HCT116 (cell line): ENCODE data around the gene COL4A1. TPM values are rescaled to one million over a fixed set of nuclear protein-coding genes. Genes with fewer than 3 reads are reported as not detected.

Experiments used
- ATAC-seq: fragments of 200-7000 bp; cut with Tn5 transposase; 2 replicates; pipeline ENCODE4 v1.9.1; 2020; ENCODE audit warnings: mild to moderate bottlenecking, moderate library complexity
- BruUV-seq: library from RNA; stranded (reverse); fragments of 400-500 nt; replicated peaks from 2 replicates; lab custom pipeline; 2021; lab: Mats Ljungman, UMichigan
- CTCF ChIA-PET: fragments of 300-600 bp; sonication (Branson Sonifier 250); formaldehyde crosslinking; loops from one replicate; lab custom pipeline; 2021; ENCODE audit warnings: antibody characterized with exemption; lab: Charles Lee
- POLR2A ChIA-PET: fragments of 300-600, 350-600 bp; sonication (Branson Sonifier 250); formaldehyde crosslinking; loops from one replicate; lab custom pipeline; 2021; ENCODE audit warnings: antibody characterized with exemption; lab: Charles Lee
- RAD21 ChIA-PET, 2 experiments: fragments of 300-600 bp; sonication (Branson Sonifier 250); formaldehyde crosslinking; loops; one replicate each; lab custom pipeline; 2023; ENCODE audit warnings: low total read pairs in 2 of 2; ENCODE audit not compliant: uncharacterized antibody in 2 of 2, unreplicated experiment in 2 of 2, low non-redundant PET in 1 of 2; lab: Charles Lee
- DNase-seq: peaks from one replicate; pipeline ENCODE4 v3.0.0-alpha.2; 2010; ENCODE audit warnings: low read depth, low spot score
- H2AFZ ChIP-seq: fragments of 200-600 bp; shearing (Covaris generic), sonication (generic); 2 replicates; pipeline ENCODE4 v1.6.1; 2017; ENCODE audit warnings: low read depth, mixed run types, mixed read lengths, antibody characterized with exemption, low read length; ENCODE audit not compliant: poor library complexity, severe bottlenecking
- H3K27ac ChIP-seq: 2 replicates; pipeline ENCODE4 v1.5.1; 2012; ENCODE audit warnings: low read depth, low read length
- H3K27me3 ChIP-seq: fragments of 200-600 bp; sonication (generic); 2 replicates; pipeline ENCODE4 v1.6.1; 2016; ENCODE audit warnings: mixed run types, low read length, mixed read lengths; ENCODE audit not compliant: insufficient read depth
- H3K36me3 ChIP-seq, 2 experiments: fragments of 200-500 bp in 1 of 2; fragments of 200-600 bp in 1 of 2; sonication (Bioruptor generic) in 1 of 2; sonication (generic) in 1 of 2; 2 replicates each; pipeline versions ENCODE4 v1.5.1 to v1.6.1; 2014 to 2016; ENCODE audit warnings: low read length in 2 of 2, inconsistent platforms in 1 of 2, mixed read lengths in 1 of 2, mixed run types in 1 of 2; ENCODE audit not compliant: insufficient read depth in 2 of 2, control insufficient read depth in 1 of 2
- H3K4me1 ChIP-seq, 2 experiments: fragments of 200-600 bp in 1 of 2; sonication (generic) in 1 of 2; 2 replicates each; pipeline versions ENCODE4 v1.5.1 to v1.6.1; 2012 to 2017; ENCODE audit warnings: low read length in 2 of 2, inconsistent platforms in 1 of 2, mild to moderate bottlenecking in 1 of 2, mixed read lengths in 1 of 2, mixed run types in 1 of 2, moderate library complexity in 1 of 2; ENCODE audit not compliant: insufficient read depth in 2 of 2, control insufficient read depth in 1 of 2
- H3K4me2 ChIP-seq: fragments of 200-600 bp; sonication (generic); 2 replicates; pipeline ENCODE4 v1.6.1; 2017; ENCODE audit warnings: mixed run types, low read length, mixed read lengths
- H3K4me3 ChIP-seq, 2 experiments: fragments of 200-600 bp in 1 of 2; sonication (generic) in 1 of 2; replicated peaks in 1 of 2; 2 replicates each; pipeline ENCODE4 v1.5.1; 2011 to 2016; ENCODE audit warnings: low read length in 2 of 2, control low read depth in 1 of 2, low read depth in 1 of 2, mild to moderate bottlenecking in 1 of 2, mixed read lengths in 1 of 2, mixed run types in 1 of 2
- H3K79me2 ChIP-seq: fragments of 200-600 bp; sonication (generic); 2 replicates; pipeline ENCODE4 v1.6.1; 2017; ENCODE audit warnings: mild to moderate bottlenecking, mixed run types, low read length, moderate library complexity, mixed read lengths; ENCODE audit not compliant: insufficient read depth
- H3K9ac ChIP-seq: fragments of 200-600 bp; sonication (generic); 2 replicates; pipeline ENCODE4 v1.6.1; 2016; ENCODE audit warnings: low read length, mixed read lengths
- H3K9me2 ChIP-seq: fragments of 200-600 bp; sonication (generic), shearing (Covaris generic); 2 replicates; pipeline ENCODE4 v1.6.1; 2017; ENCODE audit warnings: mixed run types, mild to moderate bottlenecking, moderate library complexity; ENCODE audit not compliant: insufficient read depth
- H3K9me3 ChIP-seq, 2 experiments: fragments of 200-500 bp in 1 of 2; fragments of 200-600 bp in 1 of 2; sonication (Bioruptor generic) in 1 of 2; sonication (generic) in 1 of 2; 2 replicates each; pipeline ENCODE4 v1.6.1; 2014 to 2017; ENCODE audit warnings: low read length in 2 of 2, mixed read lengths in 2 of 2, inconsistent platforms in 1 of 2, low read depth in 1 of 2, mild to moderate bottlenecking in 1 of 2, mixed run types in 1 of 2, moderate library complexity in 1 of 2; ENCODE audit not compliant: control insufficient read depth in 1 of 2, insufficient read depth in 1 of 2
- H4K20me1 ChIP-seq: fragments of 200-600 bp; sonication (generic), shearing (Covaris generic); 2 replicates; pipeline ENCODE4 v1.6.1; 2017; ENCODE audit warnings: mixed run types, mild to moderate bottlenecking, moderate library complexity; ENCODE audit not compliant: insufficient read depth
- POLR2AphosphoS5 ChIP-seq: IDR thresholded peaks from 2 replicates; pipeline ENCODE4 v1.6.1; 2011; ENCODE audit warnings: mild to moderate bottlenecking, low read depth, low read length, moderate library complexity
- RAD21 ChIP-seq: IDR thresholded peaks from 2 replicates; pipeline ENCODE4 v1.6.1; 2012; ENCODE audit warnings: low read depth, mild to moderate bottlenecking
- REST ChIP-seq: IDR thresholded peaks from 2 replicates; pipeline ENCODE4 v1.6.1; 2012; ENCODE audit warnings: low read depth
- SIN3A ChIP-seq: IDR thresholded peaks from 2 replicates; pipeline ENCODE4 v1.6.1; 2012; ENCODE audit warnings: low read depth
- SP1 ChIP-seq: IDR thresholded peaks from 2 replicates; pipeline ENCODE4 v1.6.1; 2012; ENCODE audit warnings: low read depth
- SRF ChIP-seq: IDR thresholded peaks from 2 replicates; pipeline ENCODE4 v1.6.1; 2012; ENCODE audit warnings: low read depth
- TCF7L2 ChIP-seq: IDR thresholded peaks from 2 replicates; pipeline ENCODE4 v1.7.0; 2011; ENCODE audit warnings: borderline replicate concordance, inconsistent platforms; ENCODE audit not compliant: insufficient read depth, insufficient read length; ENCODE audit errors: extremely low read depth
- YY1 ChIP-seq: IDR thresholded peaks from 2 replicates; pipeline ENCODE4 v1.6.1; 2011; ENCODE audit warnings: low read length, low read depth, moderate library complexity, mild to moderate bottlenecking; ENCODE audit not compliant: insufficient replicate concordance; ENCODE audit errors: extremely low read depth
- ZBTB33 ChIP-seq: IDR thresholded peaks from 2 replicates; pipeline ENCODE4 v1.6.1; 2011; ENCODE audit warnings: mild to moderate bottlenecking, low read length, moderate library complexity; ENCODE audit not compliant: insufficient replicate concordance; ENCODE audit errors: extremely low read depth
- ZNF274 ChIP-seq: fragments of 200-500 bp; sonication (Bioruptor generic); IDR thresholded peaks from 2 replicates; pipeline ENCODE4 v1.6.1; 2014; ENCODE audit warnings: mild to moderate bottlenecking, low read depth, low read length, inconsistent platforms
- intact Hi-C: fragments of 100-400 bp; cut with micrococcal nuclease; formaldehyde crosslinking; loops from 2 replicates; pipeline ENCODE4 v1.10.0; 2022
- total RNA-seq: library from RNA; stranded (reverse); gene quantifications from one replicate; pipeline ENCODE4 v1.2.1, GENCODE V29; 2021; ENCODE audit not compliant: unreplicated experiment

The COL4A1 gene
- total RNA-seq, 1 experiment from 2014 or later: 0.57 TPM

GRCh38 chr13:110221406-110222117 lies 85.4 kb downstream of the COL4A1 start:
- no peak for TF ChIP-seq SP1
- no peak for TF ChIP-seq TCF7L2
- no peak for TF ChIP-seq YY1
- no peak for TF ChIP-seq SIN3A
- no peak for TF ChIP-seq REST
- no peak for TF ChIP-seq RAD21
- no peak for TF ChIP-seq ZNF274
- TF ChIP-seq ZBTB33: no peak
- no peak for TF ChIP-seq SRF
- TF ChIP-seq POLR2AphosphoS5: no peak
- TF ChIP-seq, all 23 proteins: peak for 0
- ATAC-seq (no peak), DNase-seq (no peak)
- ChIA-PET POLR2A (no interaction called here), RAD21 (interaction anchor here in 1 of 2 experiments (0.6 kb wide), 1 partner anchor 26 kb away, joined by 3 read pairs; no protein-coding TSS in a partner anchor), CTCF (interaction anchor here (1.1 to 3.3 kb wide), 4 partner anchors 79 to 234 kb away, joined by 3 to 18 read pairs (median 4); no protein-coding TSS in a partner anchor)
- Histone ChIP-seq H3K4me1 (peaks cover 0 to 4% of the 10 kb centered on the region in 2 experiments; a peak in 1 of 4 replicates), H3K79me2 (no peaks in the 10 kb centered on the region), H3K9ac (no peak overlapping the region), H4K20me1 (no peaks in the 10 kb centered on the region), H2AFZ (peak overlapping the region; percentile 88), H3K27ac (peak overlapping the region; percentile 12; the same call in 1 of the 2 replicates), H3K27me3 (no peaks in the 10 kb centered on the region), H3K9me3 (no peaks in the 10 kb centered on the region), H3K36me3 (no peaks in the 10 kb centered on the region), H3K9me2 (no peaks in the 10 kb centered on the region), H3K4me3 (no peak overlapping the region), H3K4me2 (peak overlapping the region; percentile 45)
- intact Hi-C loops: loop anchor here (1.0 to 10.0 kb wide), 4 partner anchors 191 to 596 kb away; partner anchors contain the start of gene RAB20
- no TSS peak for BruUV-seq
